ENCODE data around the gene RBP3. TPM values are rescaled to one million over a fixed set of nuclear protein-coding genes. Genes with fewer than 3 reads are reported as not detected.

The RBP3 gene
- polyA plus RNA-seq (ENCODE audit: insufficient read depth in 1 of 5, insufficient read length in 5 of 5, low replicate concordance in 1 of 5): under 1 TPM; 0.06 to 0.10 (median 0.07) TPM
- long read RNA-seq, donor 1: 0 reads
- long read RNA-seq, donor 2: 0 reads
- long read RNA-seq, donor 3: 0 reads
- long read RNA-seq, donor 4: 0 reads
- long read RNA-seq, donor 5: 0 reads
- long read RNA-seq, donor 6: 0 reads
- long read RNA-seq, donor 7: 0 reads
- long read RNA-seq, donor 8: 0 reads

- no peak for DNase-seq
Measured at GRCh38 chr10:47348138-47348651, at the start of gene RBP3. TSS of gene RBP3 (plus strand) at chr10:47348363. CDS start at chr10:47348485, 122 bp downstream.

GRCh38 chr10:47298715-47299114 is 49.4 kb upstream of the RBP3 start:
- no peak for DNase-seq

GRCh38 chr10:47299611-47300428 is 48.3 kb upstream of the RBP3 start, which contains the start of gene GDF10:
TSS of gene GDF10 (plus strand) at chr10:47300197. CDS start at chr10:47300652, 455 bp downstream.
- peak in 1 of 2 donors; percentile 43 for DNase-seq

GRCh38 chr10:47300429-47300931 is 47.7 kb upstream of the RBP3 start:
- DNase-seq: no peak

GRCh38 chr10:47301833-47302232 is 46.3 kb upstream of the RBP3 start:
- DNase-seq: no peak

- DNase-seq: no peak
Measured at GRCh38 chr10:47303105-47303504, 45.1 kb upstream of the RBP3 start.

- no peak for DNase-seq
Measured at GRCh38 chr10:47303866-47304265, 44.3 kb upstream of the RBP3 start.

- DNase-seq: no peak
Measured at GRCh38 chr10:47305566-47305965, 42.6 kb upstream of the RBP3 start.

GRCh38 chr10:47306387-47307210 is 41.6 kb upstream of the RBP3 start:
- no peak for DNase-seq

- no peak for DNase-seq
Measured at GRCh38 chr10:47307381-47307780, 40.8 kb upstream of the RBP3 start.

- DNase-seq: no peak
Measured at GRCh38 chr10:47308775-47309174, 39.4 kb upstream of the RBP3 start.

- no peak for DNase-seq
Measured at GRCh38 chr10:47309408-47310089, 38.6 kb upstream of the RBP3 start.

- DNase-seq: no peak
Measured at GRCh38 chr10:47310090-47310505, 38.1 kb upstream of the RBP3 start.

GRCh38 chr10:47311193-47311931 is 36.8 kb upstream of the RBP3 start:
- DNase-seq: no peak

- peak; percentile 52 to 58 for DNase-seq
Measured at GRCh38 chr10:47311932-47312662, 36.1 kb upstream of the RBP3 start.

GRCh38 chr10:47312663-47312995 is 35.5 kb upstream of the RBP3 start:
- DNase-seq: no peak

- no peak for DNase-seq
Measured at GRCh38 chr10:47314416-47314970, 33.7 kb upstream of the RBP3 start.

- no peak for DNase-seq
Measured at GRCh38 chr10:47315421-47315820, 32.7 kb upstream of the RBP3 start.

GRCh38 chr10:47316131-47316530 is 32.0 kb upstream of the RBP3 start:
- no peak for DNase-seq

- DNase-seq: no peak
Measured at GRCh38 chr10:47317251-47317650, 30.9 kb upstream of the RBP3 start.
